Measurements from ENCODE around the gene F2R.

F2R gene

DNA sequence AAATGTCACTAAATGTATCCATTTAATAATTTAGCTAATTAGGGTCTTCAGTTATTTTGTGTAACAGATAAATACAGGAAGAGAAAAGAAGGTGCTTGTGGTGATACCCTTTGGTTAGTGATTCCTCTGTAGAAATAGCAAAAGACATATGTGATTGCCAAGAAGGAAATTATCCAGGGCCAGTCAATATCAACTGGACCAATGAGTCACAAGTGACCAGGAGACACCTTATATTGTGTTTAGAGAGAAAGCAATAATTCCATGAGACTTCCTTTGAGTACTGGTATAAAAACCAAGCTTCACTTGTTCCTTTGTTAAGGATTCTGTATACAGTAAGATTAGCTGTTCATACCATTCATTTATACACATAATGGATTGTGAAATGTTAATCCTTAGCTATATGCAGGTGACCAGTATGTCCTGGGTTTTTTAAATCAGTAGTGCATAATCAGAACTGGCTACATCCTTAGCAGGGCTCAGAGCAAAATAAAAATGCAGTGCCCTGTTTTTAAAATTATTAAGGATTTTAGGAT is 11.7 kb upstream of the F2R start:
- Histone ChIP-seq H3K36me3 (ENCODE audit: control insufficient read depth in 1 of 2, insufficient read depth in 2 of 2, low read depth in 1 of 2, low read length in 2 of 2) (no peaks in the 10 kb centered on the region), H2BK15ac (ENCODE audit: low read depth, poor library complexity, severe bottlenecking) (no peak overlapping the region), H3K27me3 (ENCODE audit: control insufficient read depth in 1 of 2, insufficient read depth in 1 of 2, low read length in 2 of 2) (peaks cover 0 to 17% of the 10 kb centered on the region in 2 experiments), H3K18ac (ENCODE audit: low read depth in 1 of 2, low read length in 2 of 2) (no peak overlapping the region), H3K4me2 (ENCODE audit: low read length, poor library complexity, severe bottlenecking) (no peak overlapping the region), H2AFZ (ENCODE audit: low read depth, low read length) (no peak overlapping the region), H3K23ac (ENCODE audit: low read length in 2 of 2) (no peak overlapping the region), H3K27ac (ENCODE audit: low read length, poor library complexity, severe bottlenecking) (no peak overlapping the region), H2BK120ac (ENCODE audit: low read depth, low read length) (peak overlapping the region; percentile 8), H3K14ac (ENCODE audit: low read length in 2 of 2) (no peak overlapping the region), H2AK5ac (ENCODE audit: low read length, severe bottlenecking) (no peak overlapping the region), H3K4ac (ENCODE audit: low read depth in 1 of 2, low read length in 2 of 2) (no peak overlapping the region), H3K9me3 (ENCODE audit: control insufficient read depth, low read length) (no peaks in the 10 kb centered on the region), H3K9ac (ENCODE audit: low read length) (no peak overlapping the region), H3K4me1 (ENCODE audit: control insufficient read depth, insufficient read depth, low read depth, low read length) (peaks cover 9% of the 10 kb centered on the region), H4K91ac (ENCODE audit: low read length) (no peak overlapping the region), H2BK5ac (ENCODE audit: low read depth, low read length, poor library complexity, severe bottlenecking) (no peak overlapping the region), H3K4me3 (ENCODE audit: insufficient read depth in 1 of 2, low read depth in 1 of 2, low read length in 2 of 2) (no peak overlapping the region), H3K79me1 (replicated peaks; ENCODE audit: low read length, poor library complexity, severe bottlenecking) (no peaks in the 10 kb centered on the region), H2BK12ac (ENCODE audit: low read length in 2 of 2) (no peak overlapping the region), H4K8ac (ENCODE audit: low read length) (no peak overlapping the region)
- no peak for DNase-seq

DNA sequence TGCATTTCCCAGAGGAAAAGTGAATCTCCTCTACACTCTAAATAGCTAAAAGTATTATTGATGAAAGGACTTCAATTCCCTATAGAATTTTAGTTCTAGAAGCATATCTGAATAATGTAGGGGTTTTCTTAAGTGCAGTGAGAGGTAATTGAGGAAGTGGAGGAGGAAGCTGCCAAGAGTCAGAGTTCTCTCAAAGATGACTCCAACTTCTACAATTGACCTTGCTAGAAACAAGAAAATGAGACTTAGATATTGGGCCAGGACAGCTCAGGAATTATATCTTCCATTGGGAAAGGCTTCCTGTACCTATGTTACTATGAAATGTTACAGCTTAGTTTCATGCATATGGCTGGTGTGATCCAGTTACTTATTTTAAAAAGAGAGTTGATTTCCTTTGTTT is 10.4 kb upstream of the F2R start:
- no peak overlapping the region for H4K91ac ChIP-seq (ENCODE audit: low read length)
- H3K27ac ChIP-seq (ENCODE audit: low read length, poor library complexity, severe bottlenecking) = no peak overlapping the region
- peaks cover 10% of the 10 kb centered on the region for H3K4me1 ChIP-seq (ENCODE audit: control insufficient read depth, insufficient read depth, low read depth, low read length)
- no peak overlapping the region for H3K23ac ChIP-seq (ENCODE audit: low read length in 2 of 2)
- peaks cover 0 to 17% of the 10 kb centered on the region in 2 experiments for H3K27me3 ChIP-seq (ENCODE audit: control insufficient read depth in 1 of 2, insufficient read depth in 1 of 2, low read length in 2 of 2)
- H2BK12ac ChIP-seq (ENCODE audit: low read length in 2 of 2) = no peak overlapping the region
- H3K9me3 ChIP-seq (ENCODE audit: control insufficient read depth, low read length) = no peaks in the 10 kb centered on the region
- H4K8ac ChIP-seq (ENCODE audit: low read length) = no peak overlapping the region
- H3K4me3 ChIP-seq (ENCODE audit: insufficient read depth in 1 of 2, low read depth in 1 of 2, low read length in 2 of 2) = no peak overlapping the region
- no peaks in the 10 kb centered on the region for H3K36me3 ChIP-seq (ENCODE audit: control insufficient read depth in 1 of 2, insufficient read depth in 2 of 2, low read depth in 1 of 2, low read length in 2 of 2)
- DNase-seq = no peak
- H2BK120ac ChIP-seq (ENCODE audit: low read depth, low read length) = no peak overlapping the region
- H3K18ac ChIP-seq (ENCODE audit: low read depth in 1 of 2, low read length in 2 of 2) = peak overlapping the region in 1 of 2 experiments; percentile 6
- H3K4ac ChIP-seq (ENCODE audit: low read depth in 1 of 2, low read length in 2 of 2) = no peak overlapping the region
- H3K9ac ChIP-seq (ENCODE audit: low read length) = no peak overlapping the region
- no peak overlapping the region for H2AFZ ChIP-seq (ENCODE audit: low read depth, low read length)
- H3K4me2 ChIP-seq (ENCODE audit: low read length, poor library complexity, severe bottlenecking) = no peak overlapping the region
- no peaks in the 10 kb centered on the region for H3K79me1 ChIP-seq (replicated peaks; ENCODE audit: low read length, poor library complexity, severe bottlenecking)
- H2AK5ac ChIP-seq (ENCODE audit: low read length, severe bottlenecking) = no peak overlapping the region
- no peak overlapping the region for H2BK15ac ChIP-seq (ENCODE audit: low read depth, poor library complexity, severe bottlenecking)
- no peak overlapping the region for H3K14ac ChIP-seq (ENCODE audit: low read length in 2 of 2)
- no peak overlapping the region for H2BK5ac ChIP-seq (ENCODE audit: low read depth, low read length, poor library complexity, severe bottlenecking)

DNA sequence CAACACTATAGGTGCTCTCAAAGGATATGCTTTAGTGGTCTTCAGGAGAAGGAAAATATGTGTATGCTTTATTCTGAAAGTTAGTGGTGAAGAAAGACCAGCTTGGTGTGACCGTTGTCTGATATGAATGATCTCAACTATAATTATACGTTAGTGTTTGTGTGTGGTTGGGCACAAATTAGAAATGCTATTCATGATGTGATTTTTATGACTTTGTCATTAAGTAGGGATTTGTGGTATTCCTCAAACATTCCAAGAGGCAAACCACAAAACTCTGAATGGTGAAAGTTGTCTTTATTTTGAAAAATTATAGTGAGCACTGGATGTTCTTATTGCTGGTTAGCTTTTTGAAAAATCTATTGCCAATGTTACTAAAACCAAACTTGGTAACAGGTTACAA is 6.2 kb upstream of the F2R start:
- no peak overlapping the region for H4K8ac ChIP-seq (ENCODE audit: low read length)
- H2BK120ac ChIP-seq (ENCODE audit: low read depth, low read length) = no peak overlapping the region
- no peak overlapping the region for H3K23ac ChIP-seq (ENCODE audit: low read length in 2 of 2)
- no peak overlapping the region for H2BK12ac ChIP-seq (ENCODE audit: low read length in 2 of 2)
- H3K27ac ChIP-seq (ENCODE audit: low read length, poor library complexity, severe bottlenecking) = peak overlapping the region; percentile 93
- no peak overlapping the region for H2AFZ ChIP-seq (ENCODE audit: low read depth, low read length)
- peak; percentile 60 for DNase-seq
- H3K27me3 ChIP-seq (ENCODE audit: control insufficient read depth in 1 of 2, insufficient read depth in 1 of 2, low read length in 2 of 2) = peaks cover 0 to 17% of the 10 kb centered on the region in 2 experiments
- peak overlapping the region in 1 of 2 experiments; percentile 24 for H3K18ac ChIP-seq (ENCODE audit: low read depth in 1 of 2, low read length in 2 of 2)
- no peak overlapping the region for H4K91ac ChIP-seq (ENCODE audit: low read length)
- H3K4me1 ChIP-seq (ENCODE audit: control insufficient read depth, insufficient read depth, low read depth, low read length) = peaks cover 7% of the 10 kb centered on the region
- H3K36me3 ChIP-seq (ENCODE audit: control insufficient read depth in 1 of 2, insufficient read depth in 2 of 2, low read depth in 1 of 2, low read length in 2 of 2) = no peaks in the 10 kb centered on the region
- H2BK15ac ChIP-seq (ENCODE audit: low read depth, poor library complexity, severe bottlenecking) = no peak overlapping the region
- peak overlapping the region; percentile 74 for H3K4me2 ChIP-seq (ENCODE audit: low read length, poor library complexity, severe bottlenecking)
- H3K4ac ChIP-seq (ENCODE audit: low read depth in 1 of 2, low read length in 2 of 2) = peak overlapping the region in 1 of 2 experiments; percentile 69
- H3K9me3 ChIP-seq (ENCODE audit: control insufficient read depth, low read length) = no peaks in the 10 kb centered on the region
- H3K79me1 ChIP-seq (replicated peaks; ENCODE audit: low read length, poor library complexity, severe bottlenecking) = no peaks in the 10 kb centered on the region
- no peak overlapping the region for H3K9ac ChIP-seq (ENCODE audit: low read length)
- 16% methylated on average over 2 of the region's 2 CpGs for WGBS
- no peak overlapping the region for H3K14ac ChIP-seq (ENCODE audit: low read length in 2 of 2)
- H2AK5ac ChIP-seq (ENCODE audit: low read length, severe bottlenecking) = no peak overlapping the region
- H2BK5ac ChIP-seq (ENCODE audit: low read depth, low read length, poor library complexity, severe bottlenecking) = peak overlapping the region; percentile 82
- H3K4me3 ChIP-seq (ENCODE audit: insufficient read depth in 1 of 2, low read depth in 1 of 2, low read length in 2 of 2) = no peak overlapping the region

DNA sequence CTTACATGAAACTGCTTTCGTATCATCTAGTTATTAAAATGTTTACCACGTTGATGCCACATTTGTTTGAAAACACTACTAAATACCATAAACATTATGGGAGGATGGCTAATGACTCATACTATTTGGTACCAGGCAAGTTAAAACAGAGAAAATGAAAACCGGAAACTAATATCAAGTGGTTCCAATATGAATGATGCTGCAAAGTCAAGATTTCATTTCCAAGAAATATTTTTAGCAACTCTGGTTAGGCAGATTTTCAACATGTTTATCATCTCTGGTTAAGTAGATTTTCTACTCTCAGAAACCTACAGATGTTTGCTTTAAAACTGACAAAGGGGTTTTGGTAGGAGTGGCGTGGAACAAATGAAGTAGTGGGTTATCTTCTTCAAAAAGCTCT is 4.9 kb upstream of the F2R start:
- H4K8ac ChIP-seq (ENCODE audit: low read length) = no peak overlapping the region
- peaks cover under 1% of the 10 kb centered on the region for H3K79me1 ChIP-seq (replicated peaks; ENCODE audit: low read length, poor library complexity, severe bottlenecking)
- H4K91ac ChIP-seq (ENCODE audit: low read length) = no peak overlapping the region
- H3K14ac ChIP-seq (ENCODE audit: low read length in 2 of 2) = no peak overlapping the region
- H3K27me3 ChIP-seq (ENCODE audit: control insufficient read depth in 1 of 2, insufficient read depth in 1 of 2, low read length in 2 of 2) = peaks cover 0 to 17% of the 10 kb centered on the region in 2 experiments
- H2BK15ac ChIP-seq (ENCODE audit: low read depth, poor library complexity, severe bottlenecking) = no peak overlapping the region
- H3K4me3 ChIP-seq (ENCODE audit: insufficient read depth in 1 of 2, low read depth in 1 of 2, low read length in 2 of 2) = no peak overlapping the region
- no peak overlapping the region for H3K9ac ChIP-seq (ENCODE audit: low read length)
- peak; percentile 59 for DNase-seq
- no peaks in the 10 kb centered on the region for H3K9me3 ChIP-seq (ENCODE audit: control insufficient read depth, low read length)
- no peak overlapping the region for H3K18ac ChIP-seq (ENCODE audit: low read depth in 1 of 2, low read length in 2 of 2)
- no peak overlapping the region for H3K27ac ChIP-seq (ENCODE audit: low read length, poor library complexity, severe bottlenecking)
- no peak overlapping the region for H2AFZ ChIP-seq (ENCODE audit: low read depth, low read length)
- 82% methylated on average over 1 of the region's 4 CpGs for WGBS
- no peak overlapping the region for H2AK5ac ChIP-seq (ENCODE audit: low read length, severe bottlenecking)
- no peaks in the 10 kb centered on the region for H3K36me3 ChIP-seq (ENCODE audit: control insufficient read depth in 1 of 2, insufficient read depth in 2 of 2, low read depth in 1 of 2, low read length in 2 of 2)
- no peak overlapping the region for H3K23ac ChIP-seq (ENCODE audit: low read length in 2 of 2)
- H2BK120ac ChIP-seq (ENCODE audit: low read depth, low read length) = no peak overlapping the region
- H3K4me2 ChIP-seq (ENCODE audit: low read length, poor library complexity, severe bottlenecking) = no peak overlapping the region
- no peak overlapping the region for H2BK5ac ChIP-seq (ENCODE audit: low read depth, low read length, poor library complexity, severe bottlenecking)
- H3K4me1 ChIP-seq (ENCODE audit: control insufficient read depth, insufficient read depth, low read depth, low read length) = peaks cover 14% of the 10 kb centered on the region
- no peak overlapping the region for H2BK12ac ChIP-seq (ENCODE audit: low read length in 2 of 2)
- H3K4ac ChIP-seq (ENCODE audit: low read depth in 1 of 2, low read length in 2 of 2) = no peak overlapping the region

All from mesenchymal stem cell (in vitro differentiated cells and primary cell).